Neural cell (in vitro differentiated cells): ENCODE results near the gene TEX35. TPM values are rescaled to one million over a fixed set of nuclear protein-coding genes. Genes with fewer than 3 reads are reported as not detected.

Experiments used
- H2AFZ ChIP-seq: fragments of 200-600, 300-800 bp; sonication (generic), shearing (Covaris generic); 2 replicates; pipeline ENCODE4 v1.6.0; 2014; ENCODE audit warnings: low read depth, mild to moderate bottlenecking, antibody characterized with exemption, low read length, moderate library complexity
- H3F3A ChIP-seq: fragments of 200-600 bp; shearing (Covaris generic); 2 replicates; pipeline ENCODE4 v1.6.1; 2016; ENCODE audit warnings: mild to moderate bottlenecking, moderate library complexity, mixed read lengths, antibody characterized with exemption, low read length; ENCODE audit not compliant: insufficient read depth, poor library complexity, severe bottlenecking
- H3K27ac ChIP-seq: fragments of 200-600, 300-800 bp; sonication (generic), shearing (Covaris generic); 2 replicates; pipeline ENCODE4 v1.5.1; 2014; ENCODE audit warnings: mild to moderate bottlenecking, low read length, moderate library complexity
- H3K27me3 ChIP-seq: fragments of 300-800, 200-600 bp; sonication (generic), shearing (Covaris generic); 2 replicates; pipeline ENCODE4 v1.6.0; 2014; ENCODE audit warnings: mild to moderate bottlenecking, low read depth, low read length, moderate library complexity; ENCODE audit not compliant: insufficient read depth
- H3K36me3 ChIP-seq: fragments of 300-800, 200-600 bp; sonication (generic), shearing (Covaris generic); 2 replicates; pipeline ENCODE4 v1.5.1; 2014; ENCODE audit warnings: mild to moderate bottlenecking, antibody characterized with exemption, low read length, moderate library complexity; ENCODE audit not compliant: insufficient read depth
- H3K4me2 ChIP-seq: fragments of 300-800, 200-600 bp; sonication (generic), shearing (Covaris generic); 2 replicates; pipeline ENCODE4 v1.6.0; 2014; ENCODE audit warnings: mild to moderate bottlenecking, low read length
- H3K4me3 ChIP-seq: fragments of 300-800, 200-600 bp; sonication (generic), shearing (Covaris generic); 2 replicates; pipeline ENCODE4 v1.5.1; 2014; ENCODE audit warnings: mild to moderate bottlenecking, low read length, moderate library complexity
- H3K79me2 ChIP-seq: fragments of 200-600 bp; shearing (Covaris generic); replicated peaks from 2 replicates; pipeline ENCODE4 v1.6.0; 2014; ENCODE audit warnings: mild to moderate bottlenecking, low read length, moderate library complexity; ENCODE audit not compliant: insufficient read depth
- H3K9ac ChIP-seq: fragments of 300-800, 200-600 bp; sonication (generic), shearing (Covaris generic); 2 replicates; pipeline ENCODE4 v1.6.1; 2016; ENCODE audit warnings: mild to moderate bottlenecking, low read length, mixed read lengths
- H3K9me2 ChIP-seq: fragments of 200-600 bp; shearing (Covaris generic); 2 replicates; pipeline ENCODE4 v1.6.1; 2016; ENCODE audit warnings: mild to moderate bottlenecking, low read length, mixed read lengths; ENCODE audit not compliant: insufficient read depth
- H3K9me3 ChIP-seq: fragments of 200-600, 300-800 bp; sonication (generic), shearing (Covaris generic); 2 replicates; pipeline ENCODE4 v1.6.1; 2016; ENCODE audit warnings: mild to moderate bottlenecking, mixed run types, low read length, moderate library complexity, mixed read lengths
- H4K20me1 ChIP-seq: fragments of 200-600 bp; shearing (Covaris generic); 2 replicates; pipeline ENCODE4 v1.6.1; 2016; ENCODE audit warnings: mild to moderate bottlenecking, mixed run types; ENCODE audit not compliant: insufficient read depth
- EP300 ChIP-seq: fragments of 450-650 bp; conservative IDR thresholded peaks from 2 replicates; pipeline ENCODE4 v1.6.1; 2014; ENCODE audit warnings: antibody characterized with exemption, mild to moderate bottlenecking, moderate library complexity; ENCODE audit not compliant: poor library complexity, severe bottlenecking
- EZH2 ChIP-seq: fragments of 200-600, 300-800 bp; shearing (Covaris generic), sonication (generic); IDR thresholded peaks from 2 replicates; pipeline ENCODE4 v1.6.1; 2014; ENCODE audit warnings: antibody characterized with exemption, low read length, borderline replicate concordance, mild to moderate bottlenecking; ENCODE audit not compliant: insufficient read depth, poor library complexity, severe bottlenecking
- MXI1 ChIP-seq: fragments of 450-650 bp; conservative IDR thresholded peaks from 2 replicates; pipeline ENCODE4 v1.6.1; 2014; ENCODE audit warnings: antibody characterized with exemption, mild to moderate bottlenecking; ENCODE audit not compliant: poor library complexity, severe bottlenecking
- POLR2AphosphoS5 ChIP-seq: IDR thresholded peaks from 2 replicates; pipeline ENCODE4 v1.6.1; 2012
- RAD21 ChIP-seq: fragments of 450-650 bp; conservative IDR thresholded peaks from 2 replicates; pipeline ENCODE4 v1.6.1; 2014; ENCODE audit warnings: antibody characterized with exemption, mild to moderate bottlenecking, moderate library complexity
- SMC3 ChIP-seq: fragments of 450-650 bp; conservative IDR thresholded peaks from 2 replicates; pipeline ENCODE4 v1.6.1; 2014; ENCODE audit warnings: antibody characterized with exemption, mild to moderate bottlenecking, moderate library complexity; ENCODE audit not compliant: poor library complexity
- TAF1 ChIP-seq: IDR thresholded peaks from 2 replicates; pipeline ENCODE4 v1.6.1; 2012; ENCODE audit warnings: low read depth
- polyA plus RNA-seq: library from polyadenylated mRNA; depleted of rRNA; stranded (reverse); fragments of >200 nt; gene quantifications from 2 replicates; pipeline ENCODE4 v1.2.3, GENCODE V29; 2014
- TF ChIP-seq, protein P1 (sequence below): fragments of 450-650 bp; IDR thresholded peaks from 2 replicates; pipeline ENCODE4 v1.5.1; 2014; ENCODE audit warnings: antibody characterized with exemption, mild to moderate bottlenecking, moderate library complexity; ENCODE audit not compliant: poor library complexity, severe bottlenecking
- TF ChIP-seq, protein P2 (sequence below): IDR thresholded peaks from 2 replicates; pipeline ENCODE4 v1.6.1; 2012; ENCODE audit warnings: borderline replicate concordance

Gene TEX35
- polyA plus RNA-seq, 1 donor from 2014 or later, result not detected

DNA sequence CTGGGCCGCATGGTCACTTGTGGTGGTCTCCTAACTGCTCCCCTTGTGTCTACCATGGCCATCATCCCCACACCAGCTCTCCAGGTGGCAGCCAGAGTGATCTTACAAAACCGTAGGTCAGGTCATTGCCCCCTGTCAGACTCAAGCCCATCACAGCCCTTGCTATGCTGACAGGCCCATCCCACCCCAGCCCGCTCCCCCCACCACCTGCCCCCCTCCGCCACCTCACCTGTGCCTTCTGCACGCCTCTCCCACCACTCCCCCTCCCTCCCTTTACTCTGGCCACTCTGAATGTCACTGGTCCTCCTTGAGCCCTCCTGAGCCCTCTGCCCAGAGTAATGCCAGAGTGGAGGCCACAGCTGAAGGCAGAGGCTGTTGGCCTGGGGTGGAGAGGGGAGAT is 28.5 kb downstream of the TEX35 start:
- H4K20me1 ChIP-seq, result no peaks in the 10 kb centered on the region
- no peaks in the 10 kb centered on the region for H3K9me3 ChIP-seq
- H3K4me2 ChIP-seq, result no peak overlapping the region
- H2AFZ ChIP-seq, result no peak overlapping the region
- H3F3A ChIP-seq, result no peaks in the 10 kb centered on the region
- peak overlapping the region; percentile 79 for H3K4me3 ChIP-seq
- TF ChIP-seq SMC3, result no peak
- no peak for TF ChIP-seq EZH2
- no peak for TF ChIP-seq EP300
- TF ChIP-seq POLR2AphosphoS5, result no peak
- TF ChIP-seq MXI1, result no peak
- TF ChIP-seq, protein P1, sequence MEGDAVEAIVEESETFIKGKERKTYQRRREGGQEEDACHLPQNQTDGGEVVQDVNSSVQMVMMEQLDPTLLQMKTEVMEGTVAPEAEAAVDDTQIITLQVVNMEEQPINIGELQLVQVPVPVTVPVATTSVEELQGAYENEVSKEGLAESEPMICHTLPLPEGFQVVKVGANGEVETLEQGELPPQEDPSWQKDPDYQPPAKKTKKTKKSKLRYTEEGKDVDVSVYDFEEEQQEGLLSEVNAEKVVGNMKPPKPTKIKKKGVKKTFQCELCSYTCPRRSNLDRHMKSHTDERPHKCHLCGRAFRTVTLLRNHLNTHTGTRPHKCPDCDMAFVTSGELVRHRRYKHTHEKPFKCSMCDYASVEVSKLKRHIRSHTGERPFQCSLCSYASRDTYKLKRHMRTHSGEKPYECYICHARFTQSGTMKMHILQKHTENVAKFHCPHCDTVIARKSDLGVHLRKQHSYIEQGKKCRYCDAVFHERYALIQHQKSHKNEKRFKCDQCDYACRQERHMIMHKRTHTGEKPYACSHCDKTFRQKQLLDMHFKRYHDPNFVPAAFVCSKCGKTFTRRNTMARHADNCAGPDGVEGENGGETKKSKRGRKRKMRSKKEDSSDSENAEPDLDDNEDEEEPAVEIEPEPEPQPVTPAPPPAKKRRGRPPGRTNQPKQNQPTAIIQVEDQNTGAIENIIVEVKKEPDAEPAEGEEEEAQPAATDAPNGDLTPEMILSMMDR, result no peak
- TF ChIP-seq, protein P2, sequence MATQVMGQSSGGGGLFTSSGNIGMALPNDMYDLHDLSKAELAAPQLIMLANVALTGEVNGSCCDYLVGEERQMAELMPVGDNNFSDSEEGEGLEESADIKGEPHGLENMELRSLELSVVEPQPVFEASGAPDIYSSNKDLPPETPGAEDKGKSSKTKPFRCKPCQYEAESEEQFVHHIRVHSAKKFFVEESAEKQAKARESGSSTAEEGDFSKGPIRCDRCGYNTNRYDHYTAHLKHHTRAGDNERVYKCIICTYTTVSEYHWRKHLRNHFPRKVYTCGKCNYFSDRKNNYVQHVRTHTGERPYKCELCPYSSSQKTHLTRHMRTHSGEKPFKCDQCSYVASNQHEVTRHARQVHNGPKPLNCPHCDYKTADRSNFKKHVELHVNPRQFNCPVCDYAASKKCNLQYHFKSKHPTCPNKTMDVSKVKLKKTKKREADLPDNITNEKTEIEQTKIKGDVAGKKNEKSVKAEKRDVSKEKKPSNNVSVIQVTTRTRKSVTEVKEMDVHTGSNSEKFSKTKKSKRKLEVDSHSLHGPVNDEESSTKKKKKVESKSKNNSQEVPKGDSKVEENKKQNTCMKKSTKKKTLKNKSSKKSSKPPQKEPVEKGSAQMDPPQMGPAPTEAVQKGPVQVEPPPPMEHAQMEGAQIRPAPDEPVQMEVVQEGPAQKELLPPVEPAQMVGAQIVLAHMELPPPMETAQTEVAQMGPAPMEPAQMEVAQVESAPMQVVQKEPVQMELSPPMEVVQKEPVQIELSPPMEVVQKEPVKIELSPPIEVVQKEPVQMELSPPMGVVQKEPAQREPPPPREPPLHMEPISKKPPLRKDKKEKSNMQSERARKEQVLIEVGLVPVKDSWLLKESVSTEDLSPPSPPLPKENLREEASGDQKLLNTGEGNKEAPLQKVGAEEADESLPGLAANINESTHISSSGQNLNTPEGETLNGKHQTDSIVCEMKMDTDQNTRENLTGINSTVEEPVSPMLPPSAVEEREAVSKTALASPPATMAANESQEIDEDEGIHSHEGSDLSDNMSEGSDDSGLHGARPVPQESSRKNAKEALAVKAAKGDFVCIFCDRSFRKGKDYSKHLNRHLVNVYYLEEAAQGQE, result no peak
- TF ChIP-seq RAD21, result no peak
- TF ChIP-seq TAF1, result no peak
- H3K27ac ChIP-seq, result no peak overlapping the region
- H3K36me3 ChIP-seq, result no peaks in the 10 kb centered on the region
- no peaks in the 10 kb centered on the region for H3K27me3 ChIP-seq
- no peaks in the 10 kb centered on the region for H3K79me2 ChIP-seq
- H3K9ac ChIP-seq, result no peak overlapping the region
- no peaks in the 10 kb centered on the region for H3K9me2 ChIP-seq

DNA sequence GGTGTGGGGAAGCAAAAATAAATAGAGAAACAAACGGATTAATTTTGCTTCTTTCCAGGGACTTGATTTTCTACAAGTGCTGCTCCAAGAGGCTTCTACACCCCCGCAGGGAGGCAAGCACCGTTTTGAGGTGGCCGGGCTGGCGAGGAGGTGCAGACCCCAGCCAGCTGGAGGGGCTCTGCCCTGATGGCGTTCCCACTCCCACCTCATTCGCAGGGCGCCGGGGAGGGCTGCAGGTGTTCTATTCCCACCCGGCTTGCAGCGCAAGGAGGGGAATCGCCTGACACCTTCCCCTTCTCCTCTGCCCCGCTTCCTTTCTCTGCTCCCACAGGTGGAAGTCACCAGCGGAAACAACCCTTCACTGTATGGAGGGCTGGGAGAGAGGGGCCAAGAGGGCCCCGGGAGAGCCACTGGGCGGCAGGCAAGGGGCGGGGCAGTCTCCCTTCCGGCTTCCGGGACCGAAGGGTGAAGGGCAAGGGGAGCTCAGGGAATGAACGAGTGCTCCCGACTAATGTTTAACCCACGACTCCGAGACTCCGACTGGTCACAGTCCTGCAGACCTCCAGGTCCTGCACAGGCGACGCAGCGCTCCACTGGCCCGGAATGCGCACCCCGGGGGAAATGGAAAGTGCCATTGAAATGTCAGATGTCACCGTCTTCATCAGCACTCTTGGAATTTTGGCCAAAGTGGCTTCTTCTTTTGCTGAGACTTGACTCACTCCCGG is 29.1 kb downstream of the TEX35 start:
- Histone ChIP-seq H3K27me3 (no peaks in the 10 kb centered on the region), H3K9ac (peak overlapping the region; percentile 77), H3K27ac (no peak overlapping the region), H2AFZ (peak overlapping the region; percentile 83), H3K36me3 (no peaks in the 10 kb centered on the region), H3K79me2 (no peaks in the 10 kb centered on the region), H4K20me1 (no peaks in the 10 kb centered on the region), H3K9me3 (no peaks in the 10 kb centered on the region), H3K4me3 (peak overlapping the region; percentile 79), H3K4me2 (peak overlapping the region; percentile 30), H3K9me2 (no peaks in the 10 kb centered on the region), H3F3A (no peaks in the 10 kb centered on the region)
- TF ChIP-seq POLR2AphosphoS5 (no peak), MXI1 (no peak), EP300 (no peak), EZH2 (no peak), RAD21 (no peak), SMC3 (no peak), TAF1 (no peak)
- TF ChIP-seq, protein P1, result no peak
- TF ChIP-seq, protein P2, result no peak
